ENCODE data around the gene TCF21.

DNA sequence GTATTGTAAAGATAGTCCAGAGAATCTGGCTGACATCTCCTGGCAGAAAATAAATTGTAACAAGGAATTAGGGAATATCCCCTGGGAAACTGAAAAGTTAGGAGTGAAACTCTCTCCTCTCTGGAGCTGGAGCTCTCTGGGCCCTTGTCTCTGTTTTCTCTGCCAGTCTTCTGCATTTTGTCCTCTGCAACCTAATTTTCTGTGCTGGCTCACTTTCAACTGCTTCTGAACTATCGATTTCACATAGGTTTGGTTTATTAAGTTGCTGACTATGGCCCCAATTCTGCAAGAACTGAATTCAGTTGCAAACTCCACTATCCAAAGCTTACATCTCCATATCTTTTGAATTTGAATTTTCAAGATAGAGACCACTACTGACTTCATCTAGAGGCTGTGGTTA, 9.3 kb downstream of the TCF21 start:
- TF ChIP-seq, protein P1, sequence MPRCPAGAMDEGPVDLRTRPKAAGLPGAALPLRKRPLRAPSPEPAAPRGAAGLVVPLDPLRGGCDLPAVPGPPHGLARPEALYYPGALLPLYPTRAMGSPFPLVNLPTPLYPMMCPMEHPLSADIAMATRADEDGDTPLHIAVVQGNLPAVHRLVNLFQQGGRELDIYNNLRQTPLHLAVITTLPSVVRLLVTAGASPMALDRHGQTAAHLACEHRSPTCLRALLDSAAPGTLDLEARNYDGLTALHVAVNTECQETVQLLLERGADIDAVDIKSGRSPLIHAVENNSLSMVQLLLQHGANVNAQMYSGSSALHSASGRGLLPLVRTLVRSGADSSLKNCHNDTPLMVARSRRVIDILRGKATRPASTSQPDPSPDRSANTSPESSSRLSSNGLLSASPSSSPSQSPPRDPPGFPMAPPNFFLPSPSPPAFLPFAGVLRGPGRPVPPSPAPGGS (IDR thresholded peaks at IDR 0.05; ENCODE audit: borderline replicate concordance, insufficient read depth, low read depth, low read length, poor library complexity, severe bottlenecking) = no peak
- no peak for TF ChIP-seq CHD4 (IDR thresholded peaks at IDR 0.05)

Data from GM12878 (cell line).